Stimulated activated CD4-positive, alpha-beta T cell treated with anti-CD3 and anti-CD28 coated beads, Interleukin-12 subunit alpha, Interleukin-12 subunit beta, amount 100 ng/mL, for 4 hours (primary cell): ENCODE results near the gene RALGAPB.
"Not testable (repeated sequence)": the region's sequence is repeated elsewhere in the genome, so short reads cannot be mapped to it uniquely, and the experiment has no call there.

Source experiments
- DNase-seq: peaks from one replicate; pipeline ENCODE4 v3.0.0-alpha.2; 2020

Gene RALGAPB

GRCh38 chr20:38447931-38448675, 24.5 kb upstream of the RALGAPB start:
- no peak for DNase-seq

- no peak for DNase-seq
Observed at GRCh38 chr20:38449046-38449445, 23.6 kb upstream of the RALGAPB start.

GRCh38 chr20:38450412-38450975, 22.1 kb upstream of the RALGAPB start:
- DNase-seq: no peak

GRCh38 chr20:38452880-38453624, 19.6 kb upstream of the RALGAPB start:
- DNase-seq: no peak

- no peak for DNase-seq
Observed at GRCh38 chr20:38453941-38454340, 18.7 kb upstream of the RALGAPB start.

GRCh38 chr20:38454556-38455473, 17.8 kb upstream of the RALGAPB start:
- no peak for DNase-seq

- DNase-seq: no peak
Observed at GRCh38 chr20:38458314-38458713, 14.3 kb upstream of the RALGAPB start.

- no peak for DNase-seq
Observed at GRCh38 chr20:38460040-38460623, 12.5 kb upstream of the RALGAPB start.

GRCh38 chr20:38460631-38461030, 12.0 kb upstream of the RALGAPB start:
- not testable (repeated sequence) for DNase-seq

- not testable (repeated sequence) for DNase-seq
Observed at GRCh38 chr20:38461167-38461566, 11.5 kb upstream of the RALGAPB start.

- DNase-seq: not testable (repeated sequence)
Observed at GRCh38 chr20:38461569-38461968, 11.1 kb upstream of the RALGAPB start.

- DNase-seq: no peak
Observed at GRCh38 chr20:38466171-38466570, 6.5 kb upstream of the RALGAPB start.

GRCh38 chr20:38466983-38467382, 5.7 kb upstream of the RALGAPB start:
- no peak for DNase-seq

- DNase-seq: no peak
Observed at GRCh38 chr20:38471245-38471644, 1.4 kb upstream of the RALGAPB start.

GRCh38 chr20:38471987-38472512, 593 bp upstream of the RALGAPB start:
- DNase-seq: no peak

GRCh38 chr20:38473367-38473795, 738 bp downstream of the RALGAPB start:
- DNase-seq: no peak

GRCh38 chr20:38477747-38478146, 5.1 kb downstream of the RALGAPB start:
- DNase-seq: no peak

GRCh38 chr20:38479596-38479995, 7.0 kb downstream of the RALGAPB start:
- no peak for DNase-seq

- DNase-seq: no peak
Observed at GRCh38 chr20:38485041-38485440, 12.4 kb downstream of the RALGAPB start.

GRCh38 chr20:38489181-38489580, 16.5 kb downstream of the RALGAPB start:
- DNase-seq: no peak

GRCh38 chr20:38497246-38497935, 24.7 kb downstream of the RALGAPB start:
- DNase-seq: no peak

- DNase-seq: no peak
Observed at GRCh38 chr20:38498909-38499308, 26.3 kb downstream of the RALGAPB start.
